WERI-Rb-1 (cell line): ENCODE results near the gene HSD11B1L.

ENCODE experiments used
- DNase-seq: peaks from one replicate; pipeline ENCODE4 v3.0.0-alpha.2; 2020
- H3K27ac ChIP-seq: fragments of 250-450 bp; sonication (Bioruptor Pico); 2 replicates; pipeline ENCODE4 v1.5.1; 2020; ENCODE audit warnings: mild to moderate bottlenecking, moderate library complexity
- H3K27me3 ChIP-seq: fragments of 250-450 bp; sonication (Bioruptor Pico); 2 replicates; pipeline ENCODE4 v1.5.1; 2021; ENCODE audit warnings: mild to moderate bottlenecking, low read depth, moderate library complexity; ENCODE audit not compliant: insufficient read depth, severe bottlenecking
- H3K36me3 ChIP-seq: fragments of 250-450 bp; sonication (Bioruptor Pico); 2 replicates; pipeline ENCODE4 v1.5.1; 2020; ENCODE audit warnings: mild to moderate bottlenecking, moderate library complexity
- H3K4me3 ChIP-seq: 2 replicates; pipeline ENCODE4 v1.5.1; 2011; ENCODE audit warnings: low read depth, mild to moderate bottlenecking, control low read depth, low read length
- H3K9me3 ChIP-seq: fragments of 250-450 bp; sonication (Bioruptor Pico); 2 replicates; pipeline ENCODE4 v1.5.1; 2021; ENCODE audit warnings: mild to moderate bottlenecking, moderate library complexity; ENCODE audit not compliant: severe bottlenecking
- CTCF ChIP-seq: IDR thresholded peaks from 2 replicates; pipeline ENCODE4 v1.5.1; 2011; ENCODE audit warnings: low read depth, mild to moderate bottlenecking, control low read depth, inconsistent platforms, low read length

Gene HSD11B1L

GRCh38 chr19:5711713-5712161 lies 30.9 kb downstream of the HSD11B1L start:
- no peak overlapping the region for H3K4me3 ChIP-seq
- no peak for TF ChIP-seq CTCF
- H3K9me3 ChIP-seq = no peaks in the 10 kb centered on the region
- H3K36me3 ChIP-seq = peaks cover 76% of the 10 kb centered on the region
- DNase-seq = no peak
- no peak overlapping the region for H3K27ac ChIP-seq
- no peaks in the 10 kb centered on the region for H3K27me3 ChIP-seq

GRCh38 chr19:5713228-5713627 lies 32.4 kb downstream of the HSD11B1L start:
- no peak overlapping the region for H3K27ac ChIP-seq
- DNase-seq = no peak
- H3K36me3 ChIP-seq = peaks cover 77% of the 10 kb centered on the region
- no peaks in the 10 kb centered on the region for H3K27me3 ChIP-seq
- no peak overlapping the region for H3K4me3 ChIP-seq
- TF ChIP-seq CTCF = no peak
- H3K9me3 ChIP-seq = no peaks in the 10 kb centered on the region

- no peaks in the 10 kb centered on the region for H3K9me3 ChIP-seq
Observed at GRCh38 chr19:5714816-5715215, 34.0 kb downstream of the HSD11B1L start.

GRCh38 chr19:5717215-5717935 lies 36.5 kb downstream of the HSD11B1L start:
- DNase-seq = no peak
- Histone ChIP-seq H3K9me3 (no peaks in the 10 kb centered on the region), H3K36me3 (peaks cover 46% of the 10 kb centered on the region), H3K27me3 (no peaks in the 10 kb centered on the region), H3K4me3 (no peak overlapping the region), H3K27ac (no peak overlapping the region)
- TF ChIP-seq CTCF = no peak

More at GRCh38 chr19:5714816-5715215, 34.0 kb downstream of the HSD11B1L start:
- H3K4me3 ChIP-seq = no peak overlapping the region
- DNase-seq = no peak
- no peak overlapping the region for H3K27ac ChIP-seq
- no peaks in the 10 kb centered on the region for H3K27me3 ChIP-seq
- H3K36me3 ChIP-seq = peaks cover 69% of the 10 kb centered on the region
- TF ChIP-seq CTCF = no peak

GRCh38 chr19:5718037-5718578 lies 37.3 kb downstream of the HSD11B1L start:
- no peak for TF ChIP-seq CTCF
- Histone ChIP-seq H3K4me3 (peak overlapping the region; percentile 99; the same call in 1 of the 2 replicates), H3K27me3 (no peaks in the 10 kb centered on the region), H3K36me3 (peaks cover 40% of the 10 kb centered on the region), H3K9me3 (no peaks in the 10 kb centered on the region), H3K27ac (no peak overlapping the region)
- no peak for DNase-seq
